GM18520 (cell line): ENCODE measurements around the gene TMEM63C.
"Not testable (repeated sequence)": the region's sequence is repeated elsewhere in the genome, so short reads cannot be mapped to it uniquely, and the experiment has no call there.

Experiments used
- ATAC-seq: cut with Tn5 transposase; IDR thresholded peaks from one replicate; pipeline ENCODE4 v1.9.1; 2021; ENCODE audit not compliant: unreplicated experiment

Gene TMEM63C

GRCh38 chr14:77155083-77155482 is 26.5 kb upstream of the TMEM63C start:
- ATAC-seq, result no peak

- no peak for ATAC-seq
Measured at GRCh38 chr14:77157740-77158139, 23.9 kb upstream of the TMEM63C start.

GRCh38 chr14:77158175-77158881 is 23.3 kb upstream of the TMEM63C start:
- ATAC-seq, result no peak

GRCh38 chr14:77158882-77159255 is 22.7 kb upstream of the TMEM63C start:
- ATAC-seq, result no peak

GRCh38 chr14:77161011-77161410 is 20.6 kb upstream of the TMEM63C start:
- no peak for ATAC-seq

- ATAC-seq, result no peak
Measured at GRCh38 chr14:77170045-77170444, 11.6 kb upstream of the TMEM63C start.

GRCh38 chr14:77172916-77173315 is 8.7 kb upstream of the TMEM63C start:
- ATAC-seq, result no peak

- not testable (repeated sequence) for ATAC-seq
Measured at GRCh38 chr14:77173911-77174617, 7.5 kb upstream of the TMEM63C start.

GRCh38 chr14:77175843-77176242 is 5.8 kb upstream of the TMEM63C start:
- ATAC-seq, result no peak

- ATAC-seq, result no peak
Measured at GRCh38 chr14:77177702-77178101, 3.9 kb upstream of the TMEM63C start.

- no peak for ATAC-seq
Measured at GRCh38 chr14:77178656-77179055, 2.9 kb upstream of the TMEM63C start.

- ATAC-seq, result no peak
Measured at GRCh38 chr14:77180726-77181602, 634 bp upstream of the TMEM63C start.

GRCh38 chr14:77183896-77184295 is 2.3 kb downstream of the TMEM63C start:
- no peak for ATAC-seq

- ATAC-seq, result no peak
Measured at GRCh38 chr14:77184396-77185092, 2.9 kb downstream of the TMEM63C start.

GRCh38 chr14:77185093-77185465 is 3.5 kb downstream of the TMEM63C start:
- ATAC-seq, result no peak

GRCh38 chr14:77186911-77187648 is 5.5 kb downstream of the TMEM63C start:
- no peak for ATAC-seq

- ATAC-seq, result no peak
Measured at GRCh38 chr14:77187649-77188012, 6.0 kb downstream of the TMEM63C start.

GRCh38 chr14:77189479-77189878 is 7.9 kb downstream of the TMEM63C start:
- no peak for ATAC-seq

GRCh38 chr14:77190977-77191376 is 9.4 kb downstream of the TMEM63C start:
- no peak for ATAC-seq

GRCh38 chr14:77194706-77195105 is 13.1 kb downstream of the TMEM63C start:
- ATAC-seq, result no peak

GRCh38 chr14:77195766-77196165 is 14.2 kb downstream of the TMEM63C start:
- ATAC-seq, result no peak
